Astrocyte (in vitro differentiated cells and primary cell): Measurements from ENCODE around the gene HSPB1.

Source experiments
- EZH2 ChIP-seq: IDR thresholded peaks from 2 replicates; pipeline ENCODE4 v1.6.1; 2012; ENCODE audit warnings: mild to moderate bottlenecking, low read length, inconsistent platforms; ENCODE audit not compliant: insufficient read depth
- TF ChIP-seq, protein P1 (sequence below): IDR thresholded peaks from 2 replicates; pipeline ENCODE4 v1.5.1; 2011; ENCODE audit warnings: low read depth, mild to moderate bottlenecking, inconsistent platforms, low read length, moderate library complexity; ENCODE audit not compliant: insufficient read depth

DNA sequence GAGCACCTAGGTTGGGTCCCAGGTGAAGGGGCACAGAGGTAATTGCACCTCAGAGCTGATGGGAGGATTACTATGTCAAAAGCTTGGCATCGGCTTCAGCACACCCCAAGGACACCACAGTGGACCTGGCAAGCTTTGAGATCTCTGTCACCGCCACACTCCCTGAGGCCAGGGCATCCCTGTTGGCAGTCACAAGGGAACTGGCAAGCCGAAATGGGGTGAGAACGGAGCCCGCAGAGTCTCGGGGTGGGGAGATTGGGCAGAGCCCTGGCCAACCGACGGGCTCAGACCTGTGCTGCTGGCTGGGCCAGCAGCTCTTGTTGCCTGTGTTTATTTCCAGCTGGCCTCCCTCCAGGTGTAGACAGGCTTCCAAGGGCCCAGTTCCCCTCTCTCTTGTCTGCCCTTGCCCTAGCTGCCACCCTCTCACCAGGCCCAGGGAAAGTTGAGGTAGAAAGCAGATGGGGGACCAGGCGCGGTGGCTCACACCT, 2.5 kb downstream of the HSPB1 start:
- TF ChIP-seq, protein P1, sequence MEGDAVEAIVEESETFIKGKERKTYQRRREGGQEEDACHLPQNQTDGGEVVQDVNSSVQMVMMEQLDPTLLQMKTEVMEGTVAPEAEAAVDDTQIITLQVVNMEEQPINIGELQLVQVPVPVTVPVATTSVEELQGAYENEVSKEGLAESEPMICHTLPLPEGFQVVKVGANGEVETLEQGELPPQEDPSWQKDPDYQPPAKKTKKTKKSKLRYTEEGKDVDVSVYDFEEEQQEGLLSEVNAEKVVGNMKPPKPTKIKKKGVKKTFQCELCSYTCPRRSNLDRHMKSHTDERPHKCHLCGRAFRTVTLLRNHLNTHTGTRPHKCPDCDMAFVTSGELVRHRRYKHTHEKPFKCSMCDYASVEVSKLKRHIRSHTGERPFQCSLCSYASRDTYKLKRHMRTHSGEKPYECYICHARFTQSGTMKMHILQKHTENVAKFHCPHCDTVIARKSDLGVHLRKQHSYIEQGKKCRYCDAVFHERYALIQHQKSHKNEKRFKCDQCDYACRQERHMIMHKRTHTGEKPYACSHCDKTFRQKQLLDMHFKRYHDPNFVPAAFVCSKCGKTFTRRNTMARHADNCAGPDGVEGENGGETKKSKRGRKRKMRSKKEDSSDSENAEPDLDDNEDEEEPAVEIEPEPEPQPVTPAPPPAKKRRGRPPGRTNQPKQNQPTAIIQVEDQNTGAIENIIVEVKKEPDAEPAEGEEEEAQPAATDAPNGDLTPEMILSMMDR: no peak
- TF ChIP-seq EZH2: no peak
